Upper lobe of left lung (tissue), 4 donors: ENCODE data around the gene TPD52L1.

ENCODE experiments used
- EP300 ChIP-seq, 4 donors: sonication (generic); formaldehyde crosslinking; IDR thresholded peaks; one replicate each; pipeline ENCODE4 v1.5.1; 2017; ENCODE audit warnings: antibody characterized with exemption in 4 of 4, control low read depth in 2 of 4
- POLR2A ChIP-seq, 4 donors: fragments of 450-650 bp; IDR thresholded peaks; one replicate each; pipeline ENCODE4 v1.5.1; 2016 to 2017; ENCODE audit warnings: antibody characterized with exemption in 4 of 4, mild to moderate bottlenecking in 2 of 4
- POLR2AphosphoS5 ChIP-seq, 2 donors: sonication (generic); formaldehyde crosslinking; IDR thresholded peaks; one replicate each; pipeline ENCODE4 v1.5.1; 2017; ENCODE audit warnings: antibody characterized with exemption in 2 of 2
- TF ChIP-seq, protein P1 (sequence below), 6 experiments: fragments of 450-650 bp in 4 of 6; fragments of 200-600 bp in 2 of 6; sonication (generic) in 2 of 6; IDR thresholded peaks; one replicate each; pipeline ENCODE4 v1.5.1; 2016 to 2019; ENCODE audit warnings: antibody characterized with exemption in 6 of 6

DNA sequence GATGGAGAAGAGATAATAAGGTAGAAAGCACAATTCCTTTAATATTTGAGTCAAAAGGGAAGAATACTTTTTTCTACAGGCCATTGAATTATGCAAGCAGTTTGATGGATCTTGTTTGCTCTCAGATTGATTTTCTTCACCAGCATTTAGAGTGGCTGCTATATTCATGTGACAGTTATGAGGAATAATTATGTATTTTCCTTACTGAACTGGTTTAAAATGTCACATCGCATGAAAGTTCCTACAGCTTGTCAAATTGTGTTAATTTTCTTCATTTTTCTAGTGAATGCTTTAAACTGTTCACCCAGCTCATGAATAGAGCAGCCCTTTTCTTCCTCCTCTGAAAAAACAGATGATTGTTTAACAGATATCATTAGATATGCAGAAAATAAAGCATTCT, 37.4 kb upstream of the TPD52L1 start:
- TF ChIP-seq, protein P1, sequence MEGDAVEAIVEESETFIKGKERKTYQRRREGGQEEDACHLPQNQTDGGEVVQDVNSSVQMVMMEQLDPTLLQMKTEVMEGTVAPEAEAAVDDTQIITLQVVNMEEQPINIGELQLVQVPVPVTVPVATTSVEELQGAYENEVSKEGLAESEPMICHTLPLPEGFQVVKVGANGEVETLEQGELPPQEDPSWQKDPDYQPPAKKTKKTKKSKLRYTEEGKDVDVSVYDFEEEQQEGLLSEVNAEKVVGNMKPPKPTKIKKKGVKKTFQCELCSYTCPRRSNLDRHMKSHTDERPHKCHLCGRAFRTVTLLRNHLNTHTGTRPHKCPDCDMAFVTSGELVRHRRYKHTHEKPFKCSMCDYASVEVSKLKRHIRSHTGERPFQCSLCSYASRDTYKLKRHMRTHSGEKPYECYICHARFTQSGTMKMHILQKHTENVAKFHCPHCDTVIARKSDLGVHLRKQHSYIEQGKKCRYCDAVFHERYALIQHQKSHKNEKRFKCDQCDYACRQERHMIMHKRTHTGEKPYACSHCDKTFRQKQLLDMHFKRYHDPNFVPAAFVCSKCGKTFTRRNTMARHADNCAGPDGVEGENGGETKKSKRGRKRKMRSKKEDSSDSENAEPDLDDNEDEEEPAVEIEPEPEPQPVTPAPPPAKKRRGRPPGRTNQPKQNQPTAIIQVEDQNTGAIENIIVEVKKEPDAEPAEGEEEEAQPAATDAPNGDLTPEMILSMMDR (IDR thresholded peaks at IDR 0.05): no peak
- TF ChIP-seq POLR2A (IDR thresholded peaks at IDR 0.05) (no peak), EP300 (IDR thresholded peaks at IDR 0.05) (no peak), POLR2AphosphoS5 (IDR thresholded peaks at IDR 0.05) (no peak)
